HepG2 (cell line): ENCODE data around the gene SPSB1. TPM values are rescaled to one million over a fixed set of nuclear protein-coding genes. Genes with fewer than 3 reads are reported as not detected.

Experiments
- TGIF2 ChIP-seq: IDR thresholded peaks from 2 replicates; pipeline ENCODE4 v1.6.1; 2016; ENCODE audit warnings: control low read depth, missing compliant biosample characterization
- ZBED4 ChIP-seq: sonication (generic); formaldehyde crosslinking; IDR thresholded peaks from 2 replicates; pipeline ENCODE4 v1.4.0; 2020; ENCODE audit warnings: missing genetic modification reagents, borderline replicate concordance
- polyA plus RNA-seq, 8 experiments: library from polyadenylated mRNA; depleted of rRNA in 3 of 8; stranded (reverse) in 7 of 8; unstranded in 1 of 8; fragments of >200 nt; fragmentation: Illumina TruSeq in 4 of 8; extraction: Trizol in 4 of 8; gene quantifications; 2 replicates each; pipeline versions ENCODE4 v1.2.1 to v1.2.3, GENCODE V29; 2011 to 2016; ENCODE audit warnings: low read depth in 4 of 8, missing spikeins in 1 of 8, mixed read lengths in 1 of 8; ENCODE audit not compliant: insufficient read depth in 1 of 8
- total RNA-seq, 5 experiments: library from RNA; depleted of rRNA; stranded (reverse); fragments of >200 nt; fragmentation: Illumina TruSeq; extraction: Trizol; gene quantifications; 2 replicates each; pipeline ENCODE4 v1.2.3, GENCODE V29; 2016; ENCODE audit warnings: low read depth in 1 of 5
- TF ChIP-seq, protein P1 (sequence below): sonication (generic); formaldehyde crosslinking; IDR thresholded peaks from 2 replicates; pipeline ENCODE4 v1.4.0; 2020; ENCODE audit warnings: missing genetic modification reagents, borderline replicate concordance

The SPSB1 gene
- total and polyA plus RNA-seq, 2 of the 13 experiments (the other 11 are each of a cell fraction or from before 2014, with no cell fraction given): 5.0 to 8.0 TPM

DNA sequence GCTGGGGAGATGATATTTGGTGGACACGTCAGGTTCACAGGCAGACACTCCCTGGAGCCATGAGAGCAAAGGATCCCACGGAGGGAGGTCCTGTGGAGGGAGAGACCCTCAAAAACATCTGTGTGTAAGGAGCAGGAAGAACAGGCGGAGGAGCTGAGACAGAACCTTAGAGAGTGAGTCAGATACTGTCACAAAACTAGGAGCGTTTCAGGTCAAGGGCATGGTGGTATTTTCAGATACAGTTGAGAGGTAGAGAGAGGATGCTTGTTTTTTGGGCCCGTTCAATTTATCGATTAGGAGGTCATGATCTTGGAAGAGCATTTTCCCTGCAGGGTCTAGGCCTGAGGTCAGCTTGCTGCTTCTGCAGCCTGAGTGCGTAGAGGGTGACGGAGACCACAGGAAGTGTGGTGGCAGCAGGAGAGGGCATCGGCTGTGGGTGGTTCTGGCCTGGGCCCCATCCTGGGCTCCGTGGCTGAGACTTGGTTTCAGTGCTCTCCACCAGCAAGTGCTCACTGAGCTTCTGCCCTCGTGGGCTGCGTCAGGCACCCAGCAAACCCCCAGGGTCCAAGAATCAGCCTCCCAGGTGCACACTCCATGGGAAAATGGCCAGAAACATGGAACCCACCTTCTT lies 39.9 kb downstream of the SPSB1 start (continued):
- TF ChIP-seq, protein P1, sequence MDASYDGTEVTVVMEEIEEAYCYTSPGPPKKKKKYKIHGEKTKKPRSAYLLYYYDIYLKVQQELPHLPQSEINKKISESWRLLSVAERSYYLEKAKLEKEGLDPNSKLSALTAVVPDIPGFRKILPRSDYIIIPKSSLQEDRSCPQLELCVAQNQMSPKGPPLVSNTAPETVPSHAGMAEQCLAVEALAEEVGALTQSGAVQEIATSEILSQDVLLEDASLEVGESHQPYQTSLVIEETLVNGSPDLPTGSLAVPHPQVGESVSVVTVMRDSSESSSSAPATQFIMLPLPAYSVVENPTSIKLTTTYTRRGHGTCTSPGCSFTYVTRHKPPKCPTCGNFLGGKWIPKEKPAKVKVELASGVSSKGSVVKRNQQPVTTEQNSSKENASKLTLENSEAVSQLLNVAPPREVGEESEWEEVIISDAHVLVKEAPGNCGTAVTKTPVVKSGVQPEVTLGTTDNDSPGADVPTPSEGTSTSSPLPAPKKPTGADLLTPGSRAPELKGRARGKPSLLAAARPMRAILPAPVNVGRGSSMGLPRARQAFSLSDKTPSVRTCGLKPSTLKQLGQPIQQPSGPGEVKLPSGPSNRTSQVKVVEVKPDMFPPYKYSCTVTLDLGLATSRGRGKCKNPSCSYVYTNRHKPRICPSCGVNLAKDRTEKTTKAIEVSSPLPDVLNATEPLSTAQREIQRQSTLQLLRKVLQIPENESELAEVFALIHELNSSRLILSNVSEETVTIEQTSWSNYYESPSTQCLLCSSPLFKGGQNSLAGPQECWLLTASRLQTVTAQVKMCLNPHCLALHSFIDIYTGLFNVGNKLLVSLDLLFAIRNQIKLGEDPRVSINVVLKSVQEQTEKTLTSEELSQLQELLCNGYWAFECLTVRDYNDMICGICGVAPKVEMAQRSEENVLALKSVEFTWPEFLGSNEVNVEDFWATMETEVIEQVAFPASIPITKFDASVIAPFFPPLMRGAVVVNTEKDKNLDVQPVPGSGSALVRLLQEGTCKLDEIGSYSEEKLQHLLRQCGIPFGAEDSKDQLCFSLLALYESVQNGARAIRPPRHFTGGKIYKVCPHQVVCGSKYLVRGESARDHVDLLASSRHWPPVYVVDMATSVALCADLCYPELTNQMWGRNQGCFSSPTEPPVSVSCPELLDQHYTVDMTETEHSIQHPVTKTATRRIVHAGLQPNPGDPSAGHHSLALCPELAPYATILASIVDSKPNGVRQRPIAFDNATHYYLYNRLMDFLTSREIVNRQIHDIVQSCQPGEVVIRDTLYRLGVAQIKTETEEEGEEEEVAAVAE: no peak
- TF ChIP-seq TGIF2: no peak
- TF ChIP-seq ZBED4 (CRISPR knock-in tag): no peak
